ENCODE results near the gene CENPC.

- TF ChIP-seq POLR2A (IDR thresholded peaks at IDR 0.05) (no peak), CTCF (IDR thresholded peaks at IDR 0.05) (no peak)
Observed at GRCh38 chr4:67459164-67459563, 86.1 kb downstream of the CENPC start.

Measured in tibial nerve (tissue), 3 donors.